Stimulated activated CD8-positive, alpha-beta memory T cell treated with anti-CD3 and anti-CD28 coated beads, Interleukin-15, amount 100 ng/mL, for 24 hours (primary cell): ENCODE results near the gene PAH.

Experiments
- DNase-seq: peaks from one replicate; pipeline ENCODE4 v3.0.0-alpha.2; 2020; ENCODE audit warnings: low read depth

The PAH gene

DNA sequence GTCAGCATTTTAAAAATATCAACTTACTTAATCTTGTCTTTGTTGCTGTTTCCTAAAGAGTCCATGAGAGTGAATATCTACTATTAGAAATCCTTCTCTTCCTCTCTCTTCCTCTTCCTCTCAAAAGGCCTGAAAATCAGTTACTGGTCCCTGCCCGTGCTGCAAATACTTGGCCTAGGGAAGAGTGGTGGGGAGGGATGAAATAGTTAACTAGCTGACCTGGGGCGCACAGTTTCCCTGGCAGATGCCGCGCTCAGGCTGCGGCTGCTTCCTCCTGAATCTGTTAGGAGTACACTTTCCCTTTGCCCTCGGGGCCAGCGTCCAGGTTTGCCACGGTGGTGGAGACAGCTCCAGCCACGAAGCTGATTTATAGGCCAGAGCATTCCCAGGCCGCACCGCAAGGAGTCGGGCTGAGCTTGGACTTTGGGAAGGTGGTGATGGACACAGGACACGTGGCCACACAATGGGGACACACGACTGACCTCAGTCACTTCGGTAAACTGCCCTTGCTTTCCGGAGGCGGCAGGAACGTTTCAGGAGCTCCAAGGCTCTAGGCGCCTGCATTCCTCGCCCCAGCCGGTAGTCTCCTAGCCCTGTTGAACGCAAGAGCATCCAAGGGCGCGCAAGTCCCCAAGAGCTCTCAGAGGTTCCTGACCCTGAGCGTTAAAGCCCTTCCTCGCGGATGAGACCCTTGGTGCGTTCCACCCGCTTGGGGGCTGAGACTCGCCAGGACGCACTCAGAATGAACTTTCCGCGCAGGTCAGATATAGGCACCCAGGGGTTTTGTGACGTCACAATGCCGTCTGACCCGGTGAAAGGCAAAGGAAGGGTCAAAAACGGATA is 33.3 kb upstream of the PAH start:
- DNase-seq: no peak

DNA sequence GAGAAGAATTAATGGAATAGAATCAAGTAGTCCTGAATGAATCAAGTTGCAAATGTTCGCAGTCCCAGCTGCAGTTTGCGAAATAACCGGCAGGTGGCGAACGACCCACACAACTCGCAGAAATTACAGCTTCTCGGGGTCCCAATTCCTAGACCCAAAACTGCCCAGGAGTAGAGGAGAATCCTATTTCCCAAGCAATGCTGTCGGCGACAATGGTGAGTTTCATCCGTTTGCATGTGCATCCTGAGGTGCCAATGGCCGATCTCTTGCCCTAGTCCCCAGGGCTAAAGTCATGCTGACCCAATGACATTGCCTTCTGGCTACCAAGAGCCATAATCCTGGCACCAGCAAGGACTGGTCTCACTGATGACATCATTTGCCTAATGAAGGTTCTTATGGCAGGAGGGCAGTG is 31.9 kb upstream of the PAH start:
- peak; percentile 45 for DNase-seq

DNA sequence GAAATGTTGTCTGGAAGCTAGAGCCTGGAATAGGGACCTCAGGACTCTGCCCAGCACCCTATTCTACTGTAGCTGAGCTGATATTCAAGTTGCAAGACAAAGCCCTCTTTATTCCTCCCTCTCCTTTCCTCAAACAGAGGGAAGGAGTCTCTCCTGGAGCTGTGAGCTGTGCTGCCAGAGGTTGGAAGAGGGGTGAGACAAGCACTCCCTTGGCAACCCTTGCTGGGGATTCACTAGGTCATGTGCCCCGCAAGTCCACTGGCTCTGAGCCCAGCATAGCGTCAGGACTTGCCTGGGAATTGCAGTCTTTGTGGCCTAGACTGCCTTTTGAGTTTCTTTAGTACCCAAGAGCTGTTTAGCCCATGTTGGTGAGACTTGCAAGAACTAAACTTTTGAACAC is 29.0 kb upstream of the PAH start:
- no peak for DNase-seq

DNA sequence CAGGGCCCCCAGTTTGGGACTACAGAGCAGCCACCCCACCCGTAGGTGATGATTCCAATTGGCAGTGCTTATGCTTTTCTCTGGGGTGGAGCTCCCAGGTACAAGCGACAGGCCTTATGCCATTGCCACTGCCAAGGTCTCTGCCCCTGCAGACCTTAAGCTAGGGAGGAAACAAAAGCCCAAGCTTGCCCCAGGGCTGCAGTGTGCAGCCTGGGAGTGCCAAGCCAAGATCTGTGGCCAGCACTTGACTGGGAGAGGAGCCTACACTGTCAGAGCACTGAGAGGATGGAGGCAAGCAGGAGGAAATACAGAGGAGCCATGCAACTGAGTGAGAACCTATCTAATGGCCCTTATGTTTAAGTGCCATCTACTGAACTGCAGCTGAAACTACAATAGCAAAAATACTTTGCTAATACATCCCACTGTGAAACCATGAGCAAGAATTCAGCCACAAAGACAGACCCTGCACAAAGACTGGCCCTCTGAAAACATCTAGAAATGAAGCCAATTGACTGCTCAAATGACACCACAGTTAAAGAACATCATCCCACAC is 22.7 kb upstream of the PAH start:
- DNase-seq: no peak

DNA sequence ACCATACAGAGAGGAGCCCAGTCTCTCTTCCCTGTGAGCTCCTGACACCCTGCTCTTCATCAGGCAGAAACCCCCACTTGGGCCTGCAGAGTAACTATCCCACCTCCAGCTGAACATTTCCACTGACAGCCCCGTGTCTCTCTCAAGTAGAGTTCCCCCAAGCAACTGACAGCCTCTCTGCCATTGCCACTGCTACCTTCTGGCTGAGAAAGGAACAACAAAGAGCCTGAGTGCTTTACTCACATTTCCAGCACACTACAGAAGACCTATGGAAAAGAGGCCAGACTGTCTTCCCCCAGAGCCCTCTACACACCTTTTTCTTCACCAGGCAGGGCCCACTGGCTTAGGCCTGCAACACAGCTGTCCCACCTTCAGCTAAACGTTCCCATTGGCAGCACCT is 22.0 kb upstream of the PAH start:
- no peak for DNase-seq

DNA sequence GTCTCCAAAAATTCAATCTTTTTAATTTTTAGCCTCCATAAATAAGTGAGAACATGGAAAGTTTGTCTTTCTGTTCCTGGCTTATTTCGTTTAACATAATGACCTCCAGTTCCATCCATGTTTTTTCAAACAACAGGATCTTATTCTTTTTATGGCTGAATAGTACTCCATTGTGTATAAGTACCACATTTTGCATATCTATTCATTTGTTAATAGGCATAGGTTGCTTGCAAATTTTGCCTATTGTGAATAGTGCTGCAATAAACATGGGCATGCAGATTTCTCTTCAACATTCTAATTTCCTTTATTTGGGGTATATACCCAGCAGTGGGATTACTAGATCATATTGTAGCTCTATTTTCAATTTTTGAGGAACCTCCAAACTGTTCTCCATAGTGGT is 16.1 kb upstream of the PAH start:
- no peak for DNase-seq

DNA sequence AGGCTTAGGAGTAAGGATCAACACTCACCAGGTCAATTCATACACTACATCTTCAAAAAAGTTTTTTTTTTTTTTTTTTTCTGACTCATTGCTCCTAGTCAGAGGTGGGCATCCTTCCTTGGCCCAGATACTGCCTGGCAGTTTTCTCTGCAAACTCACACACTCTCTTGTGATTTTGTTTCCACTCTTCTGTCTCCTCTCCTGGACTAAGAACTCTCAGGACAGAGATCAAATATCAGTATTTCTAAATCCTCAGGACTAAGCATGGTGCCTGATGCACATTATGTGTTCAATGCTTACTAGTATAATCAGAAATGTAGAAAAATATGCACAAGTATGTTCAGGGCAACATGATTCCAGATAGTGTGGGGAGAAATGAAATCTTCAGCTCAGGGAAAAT is 10.2 kb upstream of the PAH start:
- DNase-seq: no peak

DNA sequence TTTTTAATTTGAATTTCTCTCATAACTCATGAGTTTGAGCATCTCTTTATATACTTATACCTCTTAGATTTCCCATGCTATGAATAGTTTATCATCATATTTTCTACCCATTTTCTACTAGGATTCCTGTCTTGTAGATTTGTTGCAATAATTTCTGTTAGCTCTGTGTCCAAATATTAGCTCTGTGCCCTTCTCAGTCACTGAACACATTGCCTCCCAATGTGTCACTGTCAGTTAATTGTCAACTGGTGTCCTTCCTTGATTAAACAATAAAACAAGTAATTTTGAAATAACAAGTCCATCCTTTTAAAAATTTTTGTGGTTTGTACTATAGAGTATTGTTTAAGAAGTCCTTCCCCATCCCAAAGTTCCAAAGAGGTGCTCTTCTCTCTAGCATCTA is 4.2 kb upstream of the PAH start:
- DNase-seq: no peak

DNA sequence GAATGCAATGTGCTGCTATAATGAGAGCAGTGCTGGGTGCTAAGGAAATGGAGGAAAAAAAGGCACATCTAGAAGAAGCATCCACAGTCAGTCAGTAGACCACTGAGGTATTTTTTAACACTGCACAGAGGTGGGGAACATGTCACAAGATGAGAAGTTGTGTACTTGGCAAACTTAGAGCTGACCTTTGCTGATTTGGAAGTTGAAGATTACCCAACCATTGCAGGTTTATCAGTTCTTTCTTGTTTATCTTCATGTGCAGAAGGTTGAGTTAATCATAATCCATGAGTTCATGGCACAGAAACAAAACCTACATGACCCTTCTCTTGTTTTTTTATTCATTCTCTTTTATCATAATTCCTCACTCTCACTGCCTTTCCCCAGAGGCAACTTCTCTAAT is 3.2 kb upstream of the PAH start:
- no peak for DNase-seq

DNA sequence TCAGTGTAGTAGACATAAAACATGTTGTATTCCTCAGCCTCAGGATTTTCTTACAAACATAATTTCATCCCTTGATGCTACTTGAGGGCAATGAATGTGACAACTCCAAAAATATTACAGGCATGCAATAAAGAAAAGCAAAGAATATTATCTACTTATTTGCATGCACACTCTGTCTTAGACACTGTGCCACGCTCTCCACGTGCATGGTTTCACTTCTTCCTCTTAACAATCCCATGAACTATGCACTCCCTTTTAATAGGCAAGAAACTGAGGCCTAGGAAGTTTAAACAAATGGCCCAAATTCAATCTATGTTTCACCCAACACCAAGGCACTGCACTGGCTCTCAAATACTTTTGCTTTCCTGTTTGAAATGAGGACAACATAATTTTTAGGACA is 1.8 kb upstream of the PAH start:
- no peak for DNase-seq

DNA sequence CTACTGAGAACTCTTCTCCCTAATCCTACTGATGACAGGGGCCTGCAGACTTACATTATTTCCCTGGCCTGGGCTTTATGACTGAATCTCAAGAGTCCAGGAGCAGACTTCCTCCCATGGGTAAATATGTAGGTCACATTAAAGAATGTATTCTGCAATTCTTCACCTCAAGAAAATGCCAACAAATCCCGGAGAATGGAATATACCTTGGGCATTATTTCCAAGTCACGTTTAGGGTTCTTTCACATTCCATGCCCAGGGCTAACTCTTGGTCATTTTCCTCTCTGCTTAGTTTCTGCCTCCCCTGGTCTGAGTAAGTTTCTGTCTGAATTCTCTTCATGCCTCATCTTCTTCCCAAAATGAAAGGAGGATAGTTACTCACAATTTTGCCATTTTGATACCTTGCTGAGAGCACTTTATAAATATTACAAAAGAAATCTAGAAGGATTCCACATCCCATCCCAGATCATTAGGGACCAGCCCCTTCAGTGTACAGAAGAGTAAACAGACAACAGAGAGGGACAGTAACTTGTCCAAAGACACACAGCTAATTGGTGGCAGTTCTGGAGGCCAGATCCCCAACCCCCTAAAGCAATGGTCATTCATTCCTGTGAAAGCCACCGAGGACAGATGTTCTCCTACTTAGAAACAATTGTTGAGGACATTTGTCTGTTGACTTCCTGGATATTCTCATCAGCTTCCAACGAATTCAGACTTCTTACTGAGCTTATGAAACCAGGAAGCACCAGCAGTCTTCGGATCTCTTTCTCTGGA is 605 bp downstream of the PAH start:
- DNase-seq: no peak

DNA sequence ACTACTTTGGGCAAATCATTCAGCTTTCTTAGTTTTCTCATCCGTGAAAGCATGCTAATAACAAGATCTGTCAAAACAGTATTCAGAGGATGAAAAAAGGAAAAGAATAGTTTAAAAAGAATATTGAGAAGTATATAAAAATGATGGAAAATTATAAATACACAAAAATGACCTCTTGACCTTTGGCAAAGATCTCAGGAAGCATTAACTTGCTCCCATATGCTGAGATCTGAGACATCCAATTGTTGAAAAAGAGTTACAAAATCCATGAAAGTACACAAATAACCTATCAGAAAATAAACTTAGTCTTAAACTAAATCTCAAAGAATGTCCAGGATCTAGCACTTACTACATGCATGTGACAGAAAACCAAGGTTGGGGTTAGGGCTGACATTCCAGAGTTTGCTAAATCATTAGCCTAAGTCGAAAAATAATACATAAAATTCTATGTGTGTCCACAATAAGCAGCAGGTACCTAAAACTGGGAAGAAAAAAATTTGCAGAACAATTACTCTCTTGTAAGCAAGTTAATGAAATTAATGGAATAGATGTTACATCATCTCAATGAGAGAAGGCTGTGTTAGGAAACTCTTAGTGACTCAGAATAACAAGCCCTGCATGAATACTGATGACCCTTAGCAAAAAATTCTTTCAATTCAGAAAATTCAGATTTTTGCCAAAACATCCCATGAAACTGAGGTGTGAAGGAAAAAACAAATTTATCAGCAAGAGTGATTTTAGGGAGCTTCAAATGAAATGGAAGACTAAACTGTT is 3.4 kb downstream of the PAH start:
- DNase-seq: no peak

DNA sequence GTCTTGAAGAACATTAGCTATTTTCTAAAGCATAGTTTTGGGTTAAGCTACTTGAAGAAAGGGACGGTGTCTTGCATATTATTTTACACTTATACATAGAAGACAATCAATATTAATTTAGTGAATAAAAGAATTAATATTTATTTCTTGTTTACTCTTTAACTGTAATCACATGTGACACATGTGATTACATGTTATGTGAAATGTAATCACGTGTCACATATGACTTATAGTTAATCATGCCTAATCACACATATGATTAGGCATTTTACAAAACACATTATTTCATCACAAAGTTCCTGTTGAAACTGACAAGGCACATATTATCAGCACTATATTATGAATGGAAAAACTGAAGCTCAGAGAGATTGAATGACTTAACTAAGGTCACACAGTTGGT is 4.8 kb downstream of the PAH start:
- DNase-seq: no peak

DNA sequence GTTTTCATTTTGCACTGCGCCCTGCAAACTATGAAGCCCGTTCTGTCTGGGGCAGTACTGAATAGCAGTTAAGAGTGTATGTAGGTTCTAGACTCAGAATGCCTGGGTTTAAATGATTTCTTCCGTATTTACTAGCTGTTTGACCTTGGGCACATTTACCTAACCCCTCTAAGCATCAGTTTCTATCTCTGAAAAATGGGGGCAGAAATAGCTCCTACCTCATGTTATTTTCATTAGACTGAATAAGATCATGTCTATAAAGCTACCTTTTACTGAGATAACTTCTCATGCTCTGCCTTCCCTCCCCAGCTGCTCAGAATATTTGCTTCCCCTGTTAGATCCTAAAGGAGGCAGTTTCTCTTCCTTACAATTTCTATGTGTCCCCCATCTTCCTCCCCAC is 5.7 kb downstream of the PAH start:
- no peak for DNase-seq

DNA sequence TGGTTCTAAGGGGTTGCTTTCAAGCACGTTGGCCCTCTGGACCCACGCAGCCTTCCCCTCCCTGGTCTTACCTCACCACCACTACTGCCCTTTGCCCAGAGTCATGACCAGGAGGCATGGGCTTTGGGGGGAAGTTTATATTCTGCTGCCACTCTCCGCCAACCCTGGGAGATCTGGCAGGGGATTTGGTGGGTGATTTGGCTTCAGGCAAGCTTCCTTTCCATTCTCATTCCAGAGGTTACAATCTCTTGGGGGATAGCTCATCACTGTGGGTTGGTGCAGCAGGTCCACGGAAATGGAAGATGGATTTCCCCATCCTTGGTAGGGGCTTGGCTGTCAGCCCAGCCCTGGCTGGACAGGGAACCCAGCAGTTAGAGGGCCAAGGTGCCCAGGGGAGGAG is 6.3 kb downstream of the PAH start:
- no peak for DNase-seq

DNA sequence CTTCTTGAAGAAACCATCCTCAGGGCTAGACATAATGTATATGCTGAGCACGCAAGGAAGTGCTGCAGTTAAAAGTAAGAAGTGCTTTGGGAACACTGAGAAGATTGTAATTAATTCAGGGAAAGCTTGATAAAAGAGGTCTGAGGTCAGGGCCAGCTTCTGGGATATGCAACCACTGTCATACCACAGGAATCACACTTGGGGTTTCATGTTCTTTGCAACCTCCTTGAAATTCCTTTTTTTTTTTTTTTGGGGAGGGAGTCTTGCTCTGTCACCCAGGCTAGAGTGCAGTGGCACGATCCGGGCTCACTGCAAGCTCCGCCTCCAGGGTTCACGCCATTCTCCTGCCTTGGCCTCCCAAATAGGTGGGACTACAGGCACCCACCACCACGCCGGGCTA is 6.9 kb downstream of the PAH start:
- no peak for DNase-seq

DNA sequence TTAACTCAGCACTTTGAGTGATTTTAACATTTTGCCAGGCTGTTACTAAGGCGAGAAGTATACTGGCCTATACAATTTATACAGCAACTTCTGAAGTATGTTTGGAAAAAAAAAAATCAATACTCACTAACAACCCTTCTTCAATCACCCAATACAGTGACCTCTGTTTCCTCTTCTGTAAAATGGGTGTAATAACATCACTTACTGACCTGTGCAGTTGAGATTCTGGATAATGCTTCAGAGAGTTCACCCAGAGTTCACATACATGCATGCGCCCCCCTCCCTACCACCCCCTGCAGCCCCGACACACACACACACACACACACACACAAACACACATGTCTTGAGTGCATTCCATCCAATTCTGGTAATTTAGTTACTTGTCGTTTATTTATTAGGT is 9.1 kb downstream of the PAH start:
- no peak for DNase-seq

DNA sequence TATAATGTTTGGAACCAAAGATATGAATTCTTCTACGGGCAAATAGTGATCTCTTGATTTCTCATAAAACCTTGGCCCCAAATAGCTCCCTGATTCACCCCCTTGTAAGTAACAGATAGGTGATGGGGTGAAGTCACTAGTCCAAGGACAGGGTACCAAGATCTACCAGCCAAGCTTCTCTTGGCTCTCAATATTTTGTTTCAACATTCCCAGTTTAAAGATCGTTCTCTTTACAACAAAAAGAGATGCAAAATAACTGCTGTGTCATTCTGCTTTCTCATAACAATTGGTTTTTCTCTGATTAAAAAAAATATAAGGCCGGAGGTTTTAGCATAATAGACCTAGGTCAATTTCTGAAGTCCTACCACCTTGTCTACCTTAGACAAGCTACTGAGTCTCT is 11.8 kb downstream of the PAH start:
- DNase-seq: no peak

DNA sequence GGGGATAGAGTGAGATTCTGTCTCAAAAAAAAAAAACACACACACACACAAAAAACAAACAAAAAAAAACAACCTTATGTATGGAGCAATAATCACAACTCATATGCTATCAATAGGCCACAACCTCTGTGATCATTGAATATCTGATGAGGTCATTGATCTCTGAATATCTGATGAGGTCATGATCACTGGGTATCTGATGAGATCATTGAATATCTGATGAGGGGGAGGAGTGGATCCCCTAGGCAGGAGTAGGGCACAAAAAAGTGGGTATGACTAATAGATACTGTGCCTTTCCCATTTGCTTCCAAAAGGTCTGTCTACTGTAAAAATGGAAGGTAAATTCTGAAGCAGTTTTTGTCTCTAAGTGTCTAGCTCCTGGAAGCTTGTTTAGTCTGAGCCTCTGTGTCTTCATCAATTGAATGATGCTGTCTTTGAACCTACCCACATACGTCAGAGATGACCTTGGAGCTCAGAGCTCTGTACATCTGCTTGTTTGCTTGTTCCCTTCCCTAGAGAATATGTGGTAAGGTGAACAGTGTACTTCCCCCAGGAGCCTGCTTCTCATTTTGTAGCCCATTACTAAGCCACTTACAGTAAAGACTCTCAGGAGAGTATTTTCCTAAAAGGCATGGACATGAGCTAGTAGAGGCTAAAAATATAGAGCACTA is 13.6 kb downstream of the PAH start:
- no peak for DNase-seq

DNA sequence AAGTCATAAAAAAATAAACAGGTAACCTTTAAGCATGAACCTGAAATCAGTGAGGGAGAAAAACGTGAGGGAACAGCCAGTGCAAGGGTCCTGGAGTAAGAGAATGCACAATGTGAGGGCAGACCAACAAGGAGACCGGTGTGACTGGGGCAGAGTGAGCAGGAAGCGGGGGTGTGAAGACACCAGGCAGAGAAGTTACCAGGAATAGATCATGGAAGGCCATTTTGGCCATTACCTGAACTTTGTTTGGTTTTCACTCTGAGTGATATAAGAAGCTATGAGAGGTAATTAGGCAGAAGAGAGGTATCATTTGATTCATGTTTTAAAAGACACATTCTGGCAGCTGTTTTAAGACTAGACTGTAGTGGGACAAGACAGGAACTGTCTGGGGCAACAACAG is 15.0 kb downstream of the PAH start:
- DNase-seq: no peak

DNA sequence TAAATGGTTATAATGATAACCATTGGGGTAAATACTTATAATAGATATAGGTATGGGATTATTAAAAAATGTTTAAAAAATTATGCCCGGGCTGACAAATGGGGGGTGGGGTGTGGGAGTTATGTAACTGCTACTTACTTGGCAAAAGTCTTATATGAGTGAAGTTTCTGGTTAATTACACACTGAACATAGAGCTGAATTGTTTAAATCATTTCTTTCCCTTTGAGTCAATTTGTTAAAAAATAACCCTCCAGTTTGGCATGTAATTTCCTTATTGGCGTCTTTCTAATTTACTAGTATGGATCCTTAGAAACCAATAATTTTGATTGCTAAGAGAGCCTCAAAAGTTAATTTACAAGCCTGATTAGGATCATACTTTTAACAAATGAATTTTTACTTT is 16.7 kb downstream of the PAH start:
- no peak for DNase-seq

DNA sequence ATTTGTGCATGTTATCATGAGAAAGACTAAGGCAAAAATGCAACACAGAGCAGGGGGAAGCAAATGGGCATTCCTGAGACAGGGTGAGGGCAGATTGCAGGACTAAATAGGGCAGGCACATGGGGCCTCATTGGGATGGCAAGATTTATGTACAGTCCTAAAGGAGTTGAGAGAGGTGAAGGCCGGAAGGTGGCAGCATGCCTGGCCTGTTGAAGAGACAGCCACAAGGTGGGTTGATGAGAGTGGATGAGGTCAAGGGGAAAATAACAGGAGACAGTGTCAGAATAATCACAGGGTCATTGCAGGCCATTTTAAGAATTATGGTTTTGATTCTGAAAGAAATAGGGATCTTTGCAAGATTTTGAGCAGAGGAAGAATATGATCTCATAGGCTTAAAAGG is 21.0 kb downstream of the PAH start:
- DNase-seq: no peak
